NCI-H226 (cell line): ENCODE results near the gene MXD1.
"Not testable (repeated sequence)": the region's sequence is repeated elsewhere in the genome, so short reads cannot be mapped to it uniquely, and the experiment has no call there.

Experiments
- DNase-seq: peaks from one replicate; pipeline ENCODE4 v3.0.0-alpha.2; 2015

The MXD1 gene

DNA sequence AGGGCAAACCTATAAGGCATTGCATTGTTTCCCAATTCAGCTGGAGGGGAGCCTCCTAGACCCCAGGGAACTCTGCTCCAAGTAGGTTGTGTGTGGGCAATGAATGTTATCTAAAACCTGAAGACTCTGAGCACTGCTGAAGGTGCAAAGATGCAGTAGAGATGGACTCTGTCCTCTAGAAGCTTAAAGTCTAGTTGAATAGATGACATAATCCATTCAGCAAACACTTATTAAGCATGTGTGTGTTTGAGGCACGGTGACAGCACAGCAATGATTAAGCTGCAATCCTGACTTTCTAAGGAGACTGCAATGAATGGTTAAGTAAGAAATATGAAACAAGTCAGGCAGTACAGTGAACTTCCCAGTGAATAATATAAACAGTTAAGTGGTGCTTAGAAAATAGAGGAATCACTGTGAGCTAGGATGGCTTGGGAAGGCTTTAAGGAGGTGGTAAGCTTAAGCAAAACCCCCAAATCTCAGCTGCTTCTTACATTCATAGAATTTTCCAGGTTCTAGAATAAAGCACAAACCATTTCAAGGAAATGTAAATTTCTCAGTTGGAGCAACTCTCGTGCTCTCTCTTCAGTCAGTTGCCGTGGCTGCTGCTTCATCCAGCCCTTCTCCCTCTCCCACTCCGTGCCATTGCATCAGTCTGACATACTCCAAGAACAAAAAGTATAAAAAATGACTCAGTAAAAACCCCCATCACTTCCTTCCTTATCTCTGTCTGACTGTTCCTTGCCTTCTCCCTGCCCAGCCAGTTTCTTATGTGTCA is 19.1 kb downstream of the MXD1 start:
- DNase-seq, result peak; percentile 89

DNA sequence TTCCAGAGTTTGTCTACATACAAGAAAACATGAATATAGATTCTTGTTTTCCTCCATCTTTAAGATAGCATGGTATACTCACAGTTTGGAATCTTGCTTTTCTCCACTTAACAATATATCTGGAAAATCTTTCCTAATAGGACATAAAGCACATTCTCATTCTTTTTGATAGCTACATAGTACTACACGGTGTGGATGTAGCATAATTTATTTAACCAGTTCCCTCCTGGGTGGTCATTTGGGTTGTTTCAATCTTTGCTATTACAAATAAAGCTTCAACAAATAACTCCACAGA is 19.7 kb downstream of the MXD1 start:
- DNase-seq, result no peak

DNA sequence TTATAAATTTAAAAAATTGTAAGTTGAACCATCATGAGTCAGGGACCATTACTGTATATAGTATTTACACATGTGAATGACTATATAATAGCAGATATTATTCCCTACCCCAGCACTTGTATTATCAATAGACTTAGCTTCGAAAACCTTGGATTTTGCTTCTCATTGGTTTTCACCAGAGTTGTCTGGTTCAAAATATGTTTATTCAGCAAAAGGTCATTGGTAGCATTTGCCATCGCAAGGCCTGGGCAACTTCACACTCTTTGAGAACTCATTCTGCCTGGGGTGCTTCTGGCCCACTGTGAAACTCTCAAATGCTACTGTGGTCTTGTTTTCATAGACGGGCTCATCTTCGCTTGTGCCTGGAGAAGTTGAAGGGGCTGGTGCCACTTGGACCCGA is 20.1 kb downstream of the MXD1 start:
- DNase-seq, result no peak

DNA sequence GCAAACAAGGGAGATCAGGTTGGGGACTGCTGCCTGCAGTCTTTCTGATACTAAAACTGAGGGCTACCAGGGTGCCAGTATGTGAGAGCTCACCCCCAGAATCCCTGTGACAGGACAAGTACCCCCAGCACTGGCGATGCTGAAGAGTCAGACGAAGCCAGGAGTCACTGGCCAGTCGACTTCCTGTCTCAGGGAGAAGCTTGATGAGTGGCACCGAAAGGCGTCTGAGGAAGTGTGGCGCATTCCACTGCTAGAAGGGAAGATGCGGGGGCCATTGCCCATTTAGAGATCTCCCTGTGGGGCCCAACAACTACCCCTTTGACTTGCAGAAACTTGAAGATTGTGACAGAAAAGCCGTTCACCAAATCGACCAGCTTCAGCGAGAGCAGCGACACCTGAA is 22.0 kb downstream of the MXD1 start:
- no peak for DNase-seq

DNA sequence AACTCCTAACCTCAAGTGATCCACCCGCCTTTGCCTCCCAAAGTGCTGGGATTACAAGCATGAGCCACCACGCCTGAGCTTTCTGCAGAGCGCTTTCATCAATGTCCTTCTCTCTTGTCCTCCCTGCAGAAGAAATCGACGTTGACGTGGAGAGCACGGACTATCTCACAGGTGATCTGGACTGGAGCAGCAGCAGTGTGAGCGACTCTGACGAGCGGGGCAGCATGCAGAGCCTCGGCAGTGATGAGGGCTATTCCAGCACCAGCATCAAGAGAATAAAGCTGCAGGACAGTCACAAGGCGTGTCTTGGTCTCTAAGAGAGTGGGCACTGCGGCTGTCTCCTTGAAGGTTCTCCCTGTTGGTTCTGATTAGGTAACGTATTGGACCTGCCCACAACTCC is 23.1 kb downstream of the MXD1 start:
- DNase-seq, result no peak

DNA sequence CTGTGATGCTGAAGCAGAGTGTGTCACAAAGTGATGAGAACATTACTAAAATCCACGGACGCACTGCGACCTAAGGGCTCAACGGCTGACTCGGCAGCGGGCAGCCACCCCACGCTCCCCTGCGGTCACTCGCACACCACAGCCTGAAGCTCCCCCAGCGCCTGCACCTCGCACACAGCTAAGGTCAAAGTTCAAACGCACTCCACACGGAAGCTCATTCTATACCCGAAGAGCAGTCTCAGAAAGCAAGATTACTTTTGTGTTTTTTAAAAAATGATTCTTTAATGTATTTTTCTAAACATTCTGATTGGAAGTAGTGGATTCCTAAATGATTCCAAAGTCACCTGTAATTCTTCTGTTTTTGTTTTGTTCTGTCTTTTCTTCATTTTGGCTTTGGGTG is 24.8 kb downstream of the MXD1 start:
- no peak for DNase-seq

DNA sequence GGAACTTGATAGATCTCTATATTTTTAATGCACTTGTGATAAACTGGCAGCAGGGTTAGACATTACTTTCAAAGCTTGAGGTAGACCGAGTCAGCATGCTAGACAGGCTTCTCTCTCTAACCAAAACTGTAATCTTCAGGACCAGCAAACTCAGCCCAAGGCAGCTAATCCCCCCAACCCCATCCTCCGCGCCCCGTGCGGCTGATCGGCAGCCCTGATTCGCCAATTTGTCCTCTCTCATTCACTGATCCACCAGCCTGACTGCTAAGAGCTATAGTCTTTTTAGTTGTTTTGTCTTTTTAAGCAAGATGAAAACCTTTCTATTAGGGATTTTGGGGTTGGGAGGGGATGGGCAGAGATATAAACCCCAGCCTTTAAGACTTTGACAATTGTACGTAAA is 25.8 kb downstream of the MXD1 start:
- DNase-seq, result no peak

DNA sequence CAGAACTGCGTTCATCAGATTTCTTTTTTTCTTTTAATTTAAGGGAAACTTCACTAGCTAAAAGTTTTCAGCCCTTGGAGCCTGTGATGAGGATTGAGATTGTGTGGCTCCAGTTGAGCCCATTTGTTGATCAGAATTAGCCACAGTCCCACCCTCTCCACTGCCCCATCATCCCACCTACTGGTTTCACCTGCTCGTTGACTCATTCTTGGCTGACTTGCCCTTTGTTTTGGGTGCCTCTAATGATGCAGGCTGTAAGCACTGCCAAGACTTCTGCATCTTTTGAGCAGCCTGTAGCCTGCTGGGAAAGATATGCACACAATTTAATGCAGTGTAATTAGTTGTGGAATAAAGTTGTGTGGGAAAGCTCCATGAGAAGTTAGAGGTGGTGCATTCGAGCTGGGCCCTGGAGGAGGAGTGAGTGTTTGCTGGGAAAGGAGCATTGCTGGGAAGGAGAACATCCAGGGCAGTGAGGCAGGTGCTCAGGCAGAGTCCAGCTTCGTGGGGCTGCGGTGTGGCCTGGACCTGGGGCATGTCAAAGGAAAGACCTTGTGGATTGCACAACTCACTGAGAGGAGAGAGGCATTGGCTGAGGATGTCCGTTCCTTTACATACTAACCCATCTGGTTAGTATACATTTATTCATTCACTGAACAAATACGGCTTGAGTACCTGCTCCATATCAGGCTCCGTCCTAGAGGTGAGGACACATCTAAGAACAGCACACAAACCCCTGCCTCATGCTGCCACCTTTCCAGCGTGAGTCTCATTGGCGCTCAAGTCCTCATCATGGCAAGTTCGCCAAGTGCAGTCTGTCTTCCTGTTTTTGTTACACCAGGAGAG is 28.3 kb downstream of the MXD1 start:
- DNase-seq, result no peak

DNA sequence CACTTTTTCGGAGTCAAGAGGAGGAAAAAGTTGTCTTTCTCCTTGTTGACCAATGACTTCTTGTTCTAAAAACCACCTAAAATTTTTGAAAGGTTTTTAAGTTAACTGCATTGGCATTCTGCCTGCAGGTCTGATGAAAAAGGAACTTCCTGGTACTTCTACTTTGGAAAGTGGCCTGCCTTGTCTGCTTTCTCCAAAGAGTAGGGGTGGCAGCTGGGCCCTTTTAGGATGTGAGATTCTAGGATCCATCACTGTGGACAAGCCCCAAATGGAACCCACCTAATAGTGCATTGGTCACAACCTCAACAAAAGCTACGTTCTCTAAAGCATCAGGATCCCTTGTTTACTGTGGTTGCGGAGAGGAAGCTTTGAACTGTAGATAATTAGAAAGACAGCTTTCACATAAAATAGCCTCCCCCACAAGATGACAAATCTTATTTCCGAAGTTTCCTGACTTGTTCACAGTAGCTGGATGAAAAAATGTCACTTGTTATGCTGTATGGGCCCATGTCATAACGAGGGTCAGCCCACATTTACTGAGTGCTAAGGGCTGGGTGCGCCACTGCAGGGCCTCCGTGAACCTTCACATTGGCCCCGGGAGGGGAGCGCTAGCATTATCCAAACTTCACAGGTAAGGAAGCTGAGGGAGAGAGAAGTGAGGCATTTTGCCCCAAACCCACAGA is 29.1 kb downstream of the MXD1 start:
- DNase-seq, result no peak

DNA sequence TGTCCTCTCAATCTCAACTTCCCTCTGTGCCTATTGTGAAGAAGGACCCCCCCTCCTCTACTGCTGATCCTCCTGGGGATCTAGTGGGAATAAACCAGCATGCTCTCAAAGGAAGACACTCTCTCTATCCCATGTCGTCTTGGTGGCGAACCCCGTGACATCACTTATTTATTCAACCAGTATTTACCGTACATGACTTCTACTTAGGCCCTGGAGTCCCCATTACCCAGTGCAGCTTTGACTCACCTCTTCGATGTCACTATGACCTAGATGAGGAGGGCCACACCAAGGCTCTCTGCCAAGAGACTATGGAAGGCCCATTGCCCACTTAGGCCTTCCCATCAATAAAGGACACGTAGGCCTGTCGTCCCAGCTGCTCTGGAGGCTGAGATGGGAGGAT is 29.8 kb downstream of the MXD1 start:
- no peak for DNase-seq

DNA sequence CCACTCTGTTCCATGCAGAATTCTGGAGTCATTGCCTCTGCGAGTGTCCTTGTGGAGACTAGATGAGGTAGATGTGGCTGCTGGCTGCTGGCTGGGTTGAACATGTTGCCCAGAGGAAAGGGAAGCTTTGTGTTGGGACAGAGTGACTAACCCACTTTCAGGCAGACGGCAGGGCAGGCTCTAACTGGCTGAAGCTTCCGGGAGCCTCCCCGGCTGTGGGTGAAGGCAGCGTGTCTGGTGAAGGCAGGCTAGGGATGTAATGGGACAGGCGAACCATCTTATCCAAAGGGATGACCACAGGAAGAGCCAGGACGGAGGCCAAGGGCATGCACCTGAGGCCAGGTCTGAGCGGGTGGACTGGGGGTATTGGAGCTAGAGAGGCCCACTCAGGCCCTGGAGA is 30.5 kb downstream of the MXD1 start:
- no peak for DNase-seq

DNA sequence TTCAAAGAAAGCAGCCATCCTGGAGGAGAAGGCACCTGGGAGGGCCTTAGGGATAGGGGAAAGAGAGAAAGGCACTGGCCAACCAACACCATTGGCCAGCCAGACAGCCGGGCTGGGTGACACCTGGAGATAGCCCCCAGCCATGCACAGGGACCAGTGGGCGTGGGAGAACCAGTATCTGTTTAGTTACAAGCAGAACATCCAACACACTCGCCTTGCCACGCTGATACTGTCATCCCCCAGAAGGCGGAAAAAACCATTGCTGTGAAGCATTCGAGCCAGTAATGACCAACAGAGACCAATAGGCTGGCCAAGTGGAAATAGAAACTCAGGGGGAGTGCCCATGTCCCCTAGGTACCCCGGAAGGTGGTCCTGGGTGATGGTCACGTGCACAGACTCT is 31.0 kb downstream of the MXD1 start:
- DNase-seq, result no peak

DNA sequence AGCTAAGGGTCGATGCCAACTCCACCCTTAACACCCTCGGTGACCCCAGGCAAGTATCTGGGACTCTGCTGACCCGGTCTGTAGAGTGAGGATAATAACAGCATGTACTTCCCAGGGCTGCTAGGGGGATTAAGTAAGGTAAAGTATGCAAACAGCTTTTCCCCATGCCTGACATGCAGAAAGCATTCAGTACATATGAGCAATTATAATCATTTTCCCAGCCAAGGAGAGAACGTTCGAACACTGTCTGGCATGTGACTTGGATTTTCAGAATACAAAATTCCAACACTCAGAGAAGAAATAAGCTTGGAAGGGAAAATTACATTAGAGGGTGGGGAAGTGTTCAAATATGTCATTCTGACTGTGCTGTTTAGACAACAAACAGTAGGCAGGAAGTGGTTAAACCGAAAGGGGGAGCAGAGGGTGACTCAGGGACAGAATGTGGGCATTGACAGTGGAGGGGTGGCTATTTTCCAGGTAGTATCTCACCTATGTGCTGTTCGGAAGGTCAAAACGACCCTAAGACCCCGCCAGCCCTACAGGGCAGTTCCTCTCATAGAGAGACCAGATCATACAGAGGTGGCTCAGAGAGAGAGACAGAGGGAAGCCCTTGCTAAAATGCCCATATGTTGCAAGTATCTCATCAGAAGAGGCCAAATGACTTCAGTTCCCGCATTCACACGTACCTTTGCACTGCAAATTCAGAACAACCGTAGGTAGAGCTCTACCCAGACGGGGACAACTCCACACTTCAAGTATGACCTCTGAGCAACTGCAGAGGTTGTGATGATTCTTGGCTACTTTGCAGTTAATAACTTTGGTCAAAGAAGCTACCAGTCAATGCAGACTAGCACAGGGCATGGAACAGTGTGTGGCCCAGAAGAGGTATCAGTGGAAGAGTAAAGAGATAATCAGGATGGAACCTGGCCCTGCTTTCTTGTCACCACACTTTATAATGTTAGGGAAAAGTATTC is 31.7 kb downstream of the MXD1 start:
- DNase-seq, result peak; percentile 46

DNA sequence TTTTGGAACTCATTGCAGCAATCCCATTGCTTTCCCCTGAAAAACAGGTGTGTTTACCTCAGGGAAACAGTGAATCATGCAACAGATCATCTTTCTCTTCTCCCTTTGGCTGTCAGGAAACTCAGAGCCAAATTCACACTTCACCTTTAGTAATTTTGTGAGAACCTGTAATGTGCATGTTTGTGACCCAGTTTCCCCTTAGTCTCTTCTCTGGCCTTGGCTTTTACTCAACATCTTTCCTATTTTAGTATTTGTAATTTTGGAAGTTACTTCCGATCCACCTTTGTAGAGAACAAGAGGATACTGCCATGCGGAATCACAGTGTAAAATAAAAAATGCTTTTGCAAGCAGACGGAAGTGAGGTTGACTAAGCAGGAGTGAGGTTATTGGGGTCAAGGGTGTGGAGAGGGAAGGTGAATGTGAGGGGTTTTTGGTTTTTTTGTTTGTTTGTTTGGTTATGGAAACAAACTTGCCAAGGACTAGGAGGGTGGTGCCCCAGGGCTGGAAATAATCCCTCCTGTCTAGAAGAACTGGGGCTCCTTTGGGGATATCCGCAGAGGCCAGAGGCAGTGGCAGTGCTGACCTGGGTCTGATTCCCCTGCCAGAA is 32.5 kb downstream of the MXD1 start:
- no peak for DNase-seq

DNA sequence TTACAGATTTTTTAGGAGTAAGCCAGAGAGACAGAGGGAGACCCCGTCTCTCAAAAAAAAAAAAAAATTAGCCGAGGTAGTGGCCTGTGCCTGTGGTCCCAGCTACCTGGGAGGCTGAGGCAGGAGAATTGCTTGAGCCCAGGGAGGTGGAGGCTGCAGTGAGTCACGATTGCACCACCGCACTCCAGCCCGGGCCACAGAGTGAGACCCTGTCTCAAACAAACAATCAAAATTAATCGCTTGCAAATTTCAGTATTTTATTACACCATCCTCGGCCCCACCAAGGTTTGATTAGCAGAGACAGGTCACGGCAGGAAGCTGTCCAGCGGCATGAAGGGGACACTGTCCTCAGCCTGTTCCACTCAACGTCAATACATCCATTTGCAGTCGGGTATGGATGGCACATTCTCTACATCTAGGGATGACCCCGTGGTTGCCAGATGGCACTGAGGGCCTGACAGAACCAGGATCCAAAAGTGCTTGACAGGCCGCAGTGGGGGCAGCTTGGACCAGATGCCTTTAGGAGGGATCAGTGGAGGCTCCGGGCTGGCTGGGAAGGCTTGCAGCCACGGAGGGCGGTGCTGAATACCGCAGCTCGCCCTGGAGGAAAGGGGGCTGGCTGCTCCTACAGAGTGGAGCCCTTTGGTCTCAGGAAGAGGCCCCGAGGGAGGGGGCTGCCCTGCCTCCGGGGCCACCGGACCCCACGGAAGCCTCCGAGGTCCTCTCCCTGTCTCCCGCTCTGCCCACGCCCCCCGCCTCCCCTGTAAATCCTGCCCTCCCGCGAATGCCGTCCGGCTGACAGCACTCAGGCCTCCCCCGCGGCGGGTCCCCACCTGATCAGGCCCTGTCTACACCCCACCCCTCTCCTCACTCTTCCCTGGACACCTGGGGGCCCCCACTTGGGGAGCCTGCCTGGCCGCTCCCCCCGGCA is 33.4 kb downstream of the MXD1 start:
- DNase-seq, result no peak

DNA sequence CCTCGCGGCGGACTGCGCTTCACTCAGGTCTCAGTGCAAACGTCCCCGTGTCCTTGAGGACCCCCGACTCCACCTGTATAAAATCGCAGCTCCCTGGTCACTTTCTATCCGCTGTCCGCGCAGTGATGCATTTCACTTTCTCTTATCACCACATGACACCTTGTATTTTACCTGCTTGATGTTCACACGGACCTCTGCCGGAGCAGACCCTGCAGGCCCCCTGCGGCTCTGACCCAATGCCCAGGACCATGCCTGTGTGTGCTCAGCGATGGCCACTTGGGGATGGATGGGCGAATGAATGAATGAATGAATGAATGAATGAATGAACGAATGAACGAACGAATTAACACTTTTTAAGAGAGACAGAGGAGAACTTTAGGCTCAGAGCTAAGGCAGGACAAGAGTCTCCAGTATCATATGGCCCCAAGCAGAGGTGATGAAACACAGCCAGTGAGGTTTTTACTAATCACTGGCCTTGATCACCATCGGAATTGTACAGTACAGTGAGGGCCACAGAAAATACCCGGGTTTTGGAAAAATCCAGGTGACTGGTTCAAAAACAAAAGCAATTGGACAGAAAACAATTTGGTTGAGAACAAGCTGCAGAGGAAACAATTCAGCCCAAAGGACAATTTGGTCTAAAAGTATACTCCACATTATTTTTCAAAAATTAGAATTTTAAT is 34.2 kb downstream of the MXD1 start:
- no peak for DNase-seq

DNA sequence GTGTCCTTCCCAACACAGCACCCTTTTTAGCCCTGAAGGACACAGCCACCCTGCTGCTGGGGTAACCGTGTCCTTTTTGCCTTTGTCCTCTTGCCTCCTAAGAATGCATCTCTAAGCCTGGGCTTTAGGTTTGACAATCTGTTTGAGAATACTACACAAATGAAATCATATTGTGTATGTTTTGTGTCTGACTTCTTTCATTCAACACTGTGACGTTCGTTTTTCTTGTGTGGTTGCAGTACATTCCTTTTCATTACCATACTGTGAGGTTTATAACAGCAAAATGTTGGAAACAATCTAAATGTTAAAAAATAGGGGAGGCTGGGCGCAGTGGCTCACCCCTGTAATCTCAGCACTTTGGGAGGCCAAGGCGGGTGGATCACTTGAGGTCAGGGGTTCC is 35.3 kb downstream of the MXD1 start:
- no peak for DNase-seq

DNA sequence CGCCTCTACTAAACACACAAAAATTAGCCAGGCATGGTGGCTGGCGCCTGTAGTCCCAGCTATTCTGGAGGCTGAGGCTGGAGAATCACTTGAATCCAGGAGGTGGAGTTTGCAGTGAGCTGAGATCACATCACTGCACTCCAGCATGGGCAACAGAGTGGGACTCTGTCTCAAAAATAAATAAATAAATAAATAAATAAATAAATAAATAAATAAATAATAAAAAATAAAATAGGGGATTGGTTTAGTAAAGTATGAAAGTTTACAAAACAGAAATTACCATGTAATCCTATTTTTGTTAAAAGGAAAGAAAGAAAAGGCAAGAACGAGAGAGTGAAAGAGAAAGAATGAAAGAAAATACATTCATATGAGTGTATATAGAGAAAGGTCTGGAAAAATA is 35.8 kb downstream of the MXD1 start:
- DNase-seq, result not testable (repeated sequence)

DNA sequence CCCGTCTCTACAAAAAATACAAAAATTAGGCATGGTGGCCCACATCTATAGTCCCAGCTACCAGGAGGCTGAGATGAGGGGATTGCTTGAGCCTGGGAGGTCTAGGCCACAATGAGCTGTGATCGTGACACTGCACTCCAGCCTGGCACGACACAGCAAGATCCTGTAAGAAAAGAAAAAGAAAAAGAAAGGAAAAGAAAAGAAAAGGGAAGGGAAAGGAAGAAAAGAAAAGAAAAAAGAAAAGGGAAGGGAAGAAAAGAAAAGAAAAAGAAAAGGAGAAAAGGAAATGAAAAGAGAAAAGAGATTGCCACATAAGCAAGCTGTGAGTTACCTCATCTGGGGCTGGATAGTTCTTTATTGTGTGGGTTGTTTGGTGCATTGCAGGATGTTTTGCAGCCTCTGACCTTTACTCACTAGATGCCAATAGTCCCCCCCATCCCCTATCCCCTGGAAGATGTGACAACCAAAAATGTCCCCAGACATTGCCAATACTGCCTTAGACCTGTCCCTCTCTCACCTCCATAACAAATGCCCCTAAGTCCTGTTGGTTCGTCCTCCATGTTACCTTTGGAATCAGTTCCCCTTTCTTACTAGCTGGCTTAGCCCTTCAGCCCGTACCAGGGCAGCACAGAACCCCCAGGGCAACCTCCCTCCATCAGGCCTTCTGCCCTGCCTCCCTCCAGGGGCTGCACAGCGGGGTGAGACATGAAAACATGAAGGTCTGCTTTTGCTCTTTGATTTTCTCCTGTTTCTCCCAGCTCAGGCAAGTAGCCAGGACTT is 37.6 kb downstream of the MXD1 start:
- no peak for DNase-seq

DNA sequence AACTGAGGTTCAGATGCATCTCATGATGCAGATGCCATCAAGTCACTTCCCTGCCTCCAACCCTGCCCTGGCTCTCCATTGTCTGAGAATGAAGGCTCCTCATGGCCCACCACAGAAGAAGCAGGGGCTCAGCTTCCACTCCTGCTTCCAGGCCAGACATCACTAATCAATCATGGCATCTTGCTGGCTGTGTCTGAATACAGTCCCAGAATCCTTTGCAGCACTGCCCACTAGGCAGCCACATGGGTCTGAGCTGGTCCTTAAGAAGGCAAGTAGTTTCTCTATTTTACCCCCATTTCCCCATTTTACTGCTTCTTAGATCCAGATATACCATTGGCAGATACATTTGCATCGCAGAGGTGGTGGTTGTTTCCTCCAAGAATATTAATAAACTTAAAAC is 39.2 kb downstream of the MXD1 start:
- DNase-seq, result no peak
